Stimulated activated CD4-positive, alpha-beta T cell treated with anti-CD3 and anti-CD28 coated beads, Interleukin-2, amount 100 ng/mL, for 48 hours (primary cell): Measurements from ENCODE around the gene LRCH1.

Experiments used
- DNase-seq, 2 donors: peaks; one replicate each; pipeline ENCODE4 v3.0.0-alpha.2; 2020

LRCH1 gene

DNA sequence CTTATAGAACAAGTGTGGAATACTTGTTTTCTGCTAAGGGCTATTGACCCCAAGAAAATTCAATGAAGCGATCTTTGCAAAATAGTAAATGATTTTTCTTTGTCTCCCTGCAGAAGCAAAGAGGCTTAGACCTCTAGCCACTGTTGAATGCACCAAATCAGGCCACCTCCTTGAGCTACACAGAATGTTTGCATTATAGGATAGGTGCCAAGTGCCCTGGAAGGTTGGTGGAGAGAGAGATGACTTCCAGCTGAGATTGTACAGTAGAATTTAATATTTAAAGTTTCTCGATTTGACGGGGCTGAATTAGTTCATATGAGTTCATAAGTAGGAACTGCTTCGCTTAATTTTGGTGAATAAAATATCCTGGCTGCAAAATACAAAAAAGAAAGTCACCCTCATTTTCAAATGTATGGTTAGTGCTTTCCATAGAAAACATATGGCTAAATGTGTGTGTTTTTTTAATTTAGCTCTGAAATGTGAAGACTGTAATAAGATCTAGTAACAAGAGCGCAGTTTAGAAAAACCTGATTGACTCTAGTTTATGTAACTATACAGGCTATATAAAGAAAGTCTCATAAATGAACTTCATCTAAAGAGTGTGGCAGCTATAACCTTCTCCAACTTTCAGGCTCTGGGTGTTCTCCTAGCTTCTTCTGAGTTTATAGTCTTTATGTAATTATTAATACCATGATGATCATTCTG, 41.6 kb downstream of the LRCH1 start:
- no peak for DNase-seq

DNA sequence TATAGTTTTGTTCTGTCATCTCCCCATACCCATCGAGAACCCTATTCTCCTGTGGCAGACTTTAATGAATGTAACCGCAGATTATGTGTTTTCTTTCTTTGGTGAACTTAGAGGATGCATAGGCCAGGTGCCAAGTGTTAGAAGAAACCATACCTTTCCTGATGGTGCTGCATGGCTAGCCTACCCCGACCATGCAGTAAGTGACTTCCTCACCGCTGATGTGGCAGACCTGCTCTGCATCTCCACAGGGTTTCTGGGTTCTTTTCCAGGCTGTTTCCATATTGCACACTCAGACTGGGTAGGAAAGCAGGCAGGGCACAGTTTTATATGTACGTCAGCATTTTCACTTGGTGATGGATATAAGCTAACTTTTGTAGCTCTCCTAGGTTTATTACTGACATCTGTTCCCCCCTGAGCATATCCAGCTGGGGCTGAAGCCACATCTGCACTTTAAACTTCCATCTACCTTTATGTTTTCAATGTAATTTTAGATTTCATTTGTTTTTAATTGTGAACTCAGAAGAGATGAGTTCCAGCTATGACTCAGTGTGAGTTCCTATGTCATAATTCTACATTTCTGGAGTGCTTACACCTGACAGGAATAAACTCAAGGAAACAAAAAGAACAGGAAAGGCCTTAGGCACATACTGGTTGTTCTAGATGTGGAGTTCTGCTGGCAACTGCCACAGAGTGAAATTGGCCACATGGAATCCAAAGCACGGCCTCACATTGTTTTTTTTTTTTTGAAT, 42.3 kb downstream of the LRCH1 start:
- no peak for DNase-seq

DNA sequence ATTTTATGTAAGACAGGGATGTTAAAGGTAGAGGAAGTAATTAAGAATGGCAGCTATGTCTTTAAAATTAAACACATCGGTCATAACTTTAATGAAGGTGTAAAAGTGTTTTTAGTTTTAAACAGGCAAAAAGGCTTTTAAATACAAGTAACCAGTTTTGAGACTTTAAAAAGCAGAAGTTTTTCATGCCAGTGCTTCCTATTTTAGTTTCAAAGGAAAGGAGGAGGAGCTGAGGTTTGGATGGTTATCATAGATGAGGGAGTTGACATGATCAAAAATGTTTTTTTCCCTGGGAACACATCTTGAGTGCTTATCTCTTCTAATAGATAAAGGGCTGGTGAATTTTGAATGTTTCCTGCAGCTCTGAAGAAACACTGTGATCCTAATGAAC, 42.9 kb downstream of the LRCH1 start:
- no peak for DNase-seq

GRCh38 chr13:46596466-46596865, 43.5 kb downstream of the LRCH1 start:
- DNase-seq: no peak

- no peak for DNase-seq
These were observed 45.3 kb downstream of the LRCH1 start for GRCh38 chr13:46598140-46598819.

DNA sequence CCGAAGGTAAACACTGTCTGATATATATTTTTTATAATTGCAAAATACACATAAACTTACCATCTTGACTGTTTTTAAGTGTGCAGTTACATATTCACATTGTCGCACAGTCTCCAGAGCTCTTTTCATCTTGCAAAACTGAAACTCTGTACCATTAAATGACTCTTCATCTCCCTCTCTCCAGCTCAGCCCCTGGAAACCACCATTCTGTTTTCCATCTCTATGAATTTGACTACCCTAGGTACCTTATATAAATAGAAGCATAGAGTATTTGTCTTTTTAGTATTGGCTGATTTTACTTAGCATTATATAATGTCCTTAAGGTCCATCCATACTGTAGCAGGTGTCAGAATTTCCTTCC, 45.8 kb downstream of the LRCH1 start:
- no peak for DNase-seq

DNA sequence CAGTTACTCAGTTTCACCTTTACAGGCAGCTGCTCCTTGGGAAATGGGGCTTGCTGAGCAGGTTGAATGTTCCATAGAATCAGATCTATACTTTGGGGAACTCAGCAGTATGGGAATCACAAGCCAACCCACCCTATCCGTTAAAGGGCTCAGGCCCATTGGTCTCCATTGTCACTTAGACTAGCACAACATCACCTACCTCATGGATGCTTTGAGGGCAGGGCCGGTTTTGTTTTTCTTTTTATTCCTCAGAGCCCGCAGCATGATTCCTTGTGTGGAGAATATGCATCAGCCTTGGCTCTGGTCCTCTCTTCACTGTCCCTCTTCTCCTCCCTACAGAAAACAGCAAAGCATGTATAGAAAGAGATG, 48.0 kb downstream of the LRCH1 start:
- no peak for DNase-seq

DNA sequence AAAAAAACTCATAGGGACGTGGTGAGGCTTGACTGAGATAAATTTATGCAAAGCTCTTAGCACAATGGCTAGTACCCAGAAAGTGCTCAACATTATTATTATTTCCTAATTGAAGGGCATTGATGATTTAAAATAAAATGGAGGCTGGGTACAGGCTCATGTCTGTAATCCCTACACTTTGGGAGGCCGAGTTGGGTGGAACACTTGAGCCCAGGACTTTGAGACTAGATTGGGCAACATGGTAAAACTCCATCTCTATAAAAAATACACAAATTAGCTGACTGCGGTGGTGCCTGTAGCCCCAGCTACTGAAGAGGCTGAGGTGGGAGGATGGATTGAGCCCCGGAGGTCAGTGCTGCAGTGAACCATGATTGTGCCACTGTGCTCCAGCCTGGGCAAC, 49.6 kb downstream of the LRCH1 start:
- no peak for DNase-seq

- DNase-seq: no peak
These were observed 50.2 kb downstream of the LRCH1 start for GRCh38 chr13:46603165-46603603.

DNA sequence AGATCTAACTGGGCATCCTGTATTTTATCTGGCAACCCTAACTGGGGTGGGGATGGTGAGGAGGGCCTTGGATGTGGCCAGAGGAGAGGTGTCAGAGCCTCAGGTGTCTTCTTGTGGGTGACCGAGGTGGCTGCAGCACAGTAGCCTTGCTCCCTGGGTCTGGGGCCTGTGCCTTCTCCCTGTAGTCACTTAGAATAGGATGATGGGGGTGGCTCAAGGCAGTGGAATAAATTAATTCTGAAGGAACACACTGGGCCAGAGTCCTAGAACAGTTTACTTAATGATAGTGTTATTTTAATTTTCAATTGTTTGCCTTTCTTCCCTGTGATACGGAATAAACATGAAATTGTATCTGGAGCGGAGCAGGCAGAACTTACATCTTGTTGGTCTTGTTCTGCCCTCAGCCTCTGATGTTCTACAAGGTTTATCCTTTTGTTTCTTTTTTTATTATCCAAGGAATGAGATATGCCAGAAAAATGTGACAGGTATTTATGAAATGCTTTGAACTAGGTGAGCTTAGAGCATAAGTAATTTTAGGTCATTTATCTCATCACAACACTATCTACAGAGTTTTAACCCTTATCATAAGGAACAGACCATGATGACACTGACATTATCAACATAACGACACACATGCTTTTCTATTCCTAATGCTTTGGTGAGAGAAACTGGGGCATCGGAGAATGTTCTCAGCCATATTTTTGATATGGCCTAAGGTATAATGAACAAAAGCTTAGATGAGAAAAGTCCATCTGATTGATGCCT, 51.4 kb downstream of the LRCH1 start:
- DNase-seq: no peak

- no peak for DNase-seq
These were observed 52.3 kb downstream of the LRCH1 start for GRCh38 chr13:46605076-46605824.

- DNase-seq: no peak
These were observed 53.0 kb downstream of the LRCH1 start for GRCh38 chr13:46605825-46606554.

GRCh38 chr13:46606970-46607369, 54.0 kb downstream of the LRCH1 start:
- DNase-seq: no peak

GRCh38 chr13:46607768-46608564, 55.0 kb downstream of the LRCH1 start:
- no peak for DNase-seq

DNA sequence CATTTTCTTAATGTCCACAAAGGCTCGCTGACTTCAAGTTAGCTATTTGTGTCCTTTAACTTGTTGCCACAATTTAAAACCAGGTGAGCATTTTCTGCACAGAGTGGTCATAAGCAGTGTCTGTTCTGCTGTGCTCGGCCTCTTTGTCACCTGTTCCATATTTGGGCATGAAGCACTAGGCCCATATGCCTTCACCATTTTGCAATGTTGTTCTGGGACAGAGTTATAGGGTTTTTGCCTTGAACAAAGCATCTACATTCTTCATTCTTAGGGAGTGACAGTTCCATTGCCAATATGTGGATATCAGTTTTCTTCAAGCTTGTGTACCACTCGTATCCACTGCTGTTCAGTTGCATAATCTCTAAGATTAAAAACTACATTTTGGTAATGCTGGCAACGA, 56.1 kb downstream of the LRCH1 start:
- no peak for DNase-seq

- no peak for DNase-seq
These were observed 56.8 kb downstream of the LRCH1 start for GRCh38 chr13:46609726-46610125.

DNA sequence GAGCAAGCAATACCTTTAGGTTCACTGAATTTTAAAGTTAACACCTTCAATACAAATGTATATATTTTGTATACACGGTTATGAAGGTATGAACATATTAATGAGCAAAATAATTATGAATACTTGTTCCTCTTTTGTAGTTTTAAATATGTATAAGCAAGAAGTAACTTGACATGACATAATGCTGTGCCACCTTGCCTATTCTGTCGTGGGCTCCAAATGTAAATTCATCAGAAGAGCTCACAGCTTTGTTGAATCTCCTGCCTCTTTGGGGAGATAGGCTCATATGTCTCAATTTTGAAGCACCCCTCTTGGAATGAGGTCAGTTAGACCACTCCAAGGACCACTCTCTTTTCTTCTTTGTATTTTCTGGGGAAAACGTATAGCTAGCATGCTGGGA, 59.3 kb downstream of the LRCH1 start:
- DNase-seq: no peak

- no peak for DNase-seq
These were observed 60.6 kb downstream of the LRCH1 start for GRCh38 chr13:46613409-46614049.

DNA sequence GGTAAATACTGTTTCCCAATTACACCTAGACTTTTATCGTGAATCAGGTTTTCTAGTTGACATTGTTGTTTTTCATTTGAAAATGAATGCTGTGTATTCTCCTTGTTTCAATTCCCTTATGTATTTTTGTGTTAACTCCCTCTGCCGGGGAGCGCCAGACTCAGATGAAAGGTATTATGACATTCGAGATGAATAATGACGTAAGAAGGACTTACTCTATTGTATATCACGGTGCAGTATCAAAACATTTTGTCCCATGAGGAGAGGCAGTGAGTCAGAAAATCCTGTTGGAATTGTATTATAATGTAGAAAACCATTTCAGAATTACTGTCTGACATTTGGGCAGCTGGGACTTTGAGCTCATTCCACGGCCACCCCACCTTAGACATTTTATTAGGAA, 61.6 kb downstream of the LRCH1 start:
- DNase-seq: no peak

DNA sequence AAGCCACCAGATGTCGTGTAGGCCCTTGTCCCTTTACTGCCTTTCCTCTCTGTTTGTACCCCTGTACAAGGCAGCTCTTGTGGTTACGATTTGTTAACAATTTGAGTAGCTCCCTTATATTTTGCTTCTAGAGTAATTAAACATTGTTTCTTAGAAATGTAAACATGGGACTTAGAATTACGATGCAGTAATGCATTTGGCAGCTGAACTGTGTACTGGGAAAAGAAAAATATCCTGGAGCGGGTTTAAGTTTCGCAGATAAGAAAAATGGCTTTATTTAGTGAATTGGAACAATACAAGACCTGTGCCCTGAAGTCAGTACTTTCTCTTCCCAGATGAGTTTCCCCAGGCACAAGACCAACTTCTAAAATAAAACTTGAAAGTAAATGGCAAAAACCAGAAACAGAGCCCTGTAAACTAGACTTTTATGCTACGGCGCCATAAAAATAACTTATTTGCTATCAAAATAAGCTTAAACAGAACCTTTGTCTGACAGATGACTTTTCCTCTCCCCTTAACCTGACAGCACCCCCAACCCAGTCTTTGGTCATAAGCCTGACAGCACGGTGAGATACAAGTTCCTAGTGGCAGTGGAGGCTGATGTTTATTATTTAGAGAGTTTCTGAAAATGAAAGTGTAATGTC, 63.0 kb downstream of the LRCH1 start:
- DNase-seq: no peak
